GM13976 (cell line): ENCODE results near the gene RSPO3.

Experiments
- DNase-seq: peaks from one replicate; pipeline ENCODE4 v3.0.0; 2012; ENCODE audit warnings: low spot score
- in situ Hi-C: fragments of 300-500 bp; cut with MboI; formaldehyde crosslinking; loops from one replicate; pipeline ENCODE4 v1.12.0; 2022; ENCODE audit warnings: low sequenced_read_pairs, mixed read lengths, inconsistent platforms; ENCODE audit not compliant: unreplicated experiment
- TF ChIP-seq, protein P1 (sequence below): IDR thresholded peaks from 2 replicates; pipeline ENCODE4 v1.5.1; 2012; ENCODE audit warnings: borderline replicate concordance, mild to moderate bottlenecking; ENCODE audit not compliant: insufficient read depth; ENCODE audit errors: extremely low read depth, missing control alignments, control extremely low read depth

RSPO3 gene

DNA sequence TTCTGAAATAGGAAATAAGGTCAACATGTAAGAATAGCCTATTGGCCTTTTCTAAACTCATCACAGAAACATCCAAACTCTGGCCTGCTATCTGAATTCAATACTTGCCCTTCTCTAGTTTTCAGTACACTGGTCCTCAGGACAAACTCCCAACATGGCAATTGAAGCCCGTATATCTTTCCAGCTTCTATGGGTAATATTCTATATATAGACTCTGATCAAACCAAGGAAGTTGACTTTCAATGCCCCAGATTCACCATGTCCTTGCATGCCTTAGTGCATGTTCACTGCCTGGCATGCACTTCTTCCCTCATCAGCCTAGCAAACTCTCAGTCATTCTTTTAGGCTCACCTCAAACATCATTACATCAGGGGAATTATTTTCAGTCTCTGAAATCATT lies 73.2 kb downstream of the RSPO3 start:
- in situ Hi-C loops: no loop called here
- no peak for DNase-seq
- TF ChIP-seq, protein P1, sequence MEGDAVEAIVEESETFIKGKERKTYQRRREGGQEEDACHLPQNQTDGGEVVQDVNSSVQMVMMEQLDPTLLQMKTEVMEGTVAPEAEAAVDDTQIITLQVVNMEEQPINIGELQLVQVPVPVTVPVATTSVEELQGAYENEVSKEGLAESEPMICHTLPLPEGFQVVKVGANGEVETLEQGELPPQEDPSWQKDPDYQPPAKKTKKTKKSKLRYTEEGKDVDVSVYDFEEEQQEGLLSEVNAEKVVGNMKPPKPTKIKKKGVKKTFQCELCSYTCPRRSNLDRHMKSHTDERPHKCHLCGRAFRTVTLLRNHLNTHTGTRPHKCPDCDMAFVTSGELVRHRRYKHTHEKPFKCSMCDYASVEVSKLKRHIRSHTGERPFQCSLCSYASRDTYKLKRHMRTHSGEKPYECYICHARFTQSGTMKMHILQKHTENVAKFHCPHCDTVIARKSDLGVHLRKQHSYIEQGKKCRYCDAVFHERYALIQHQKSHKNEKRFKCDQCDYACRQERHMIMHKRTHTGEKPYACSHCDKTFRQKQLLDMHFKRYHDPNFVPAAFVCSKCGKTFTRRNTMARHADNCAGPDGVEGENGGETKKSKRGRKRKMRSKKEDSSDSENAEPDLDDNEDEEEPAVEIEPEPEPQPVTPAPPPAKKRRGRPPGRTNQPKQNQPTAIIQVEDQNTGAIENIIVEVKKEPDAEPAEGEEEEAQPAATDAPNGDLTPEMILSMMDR: no peak

DNA sequence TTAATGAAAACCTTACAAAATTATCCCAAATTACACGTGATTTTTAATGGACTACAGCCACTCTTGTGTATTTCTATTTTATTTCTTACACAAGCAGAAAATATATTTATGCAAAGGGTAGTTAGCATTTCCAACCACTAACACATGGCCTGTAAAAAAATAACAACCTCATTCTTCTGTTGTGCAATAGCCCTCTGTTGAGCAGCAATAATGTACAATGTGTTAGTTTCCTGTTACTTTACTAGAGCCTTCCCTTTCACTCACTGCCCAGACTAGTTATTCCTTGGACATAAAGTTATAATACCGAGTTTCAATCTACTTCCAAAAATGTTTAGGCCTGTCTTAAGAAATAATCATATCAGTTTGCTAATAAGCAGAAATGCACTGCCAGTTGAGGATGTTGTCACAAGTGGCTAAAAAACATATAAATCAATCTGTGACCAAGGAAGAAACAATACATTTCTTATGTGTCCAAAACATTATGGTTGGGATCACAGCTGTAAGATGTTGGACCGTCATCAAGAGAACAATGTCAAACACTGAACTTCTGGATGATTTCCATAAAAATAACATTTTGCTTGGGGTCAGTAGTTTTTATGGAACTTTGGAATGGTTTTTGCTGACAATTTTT lies 74.6 kb downstream of the RSPO3 start:
- in situ Hi-C loops: no loop called here
- TF ChIP-seq, protein P1: no peak
- DNase-seq: no peak

DNA sequence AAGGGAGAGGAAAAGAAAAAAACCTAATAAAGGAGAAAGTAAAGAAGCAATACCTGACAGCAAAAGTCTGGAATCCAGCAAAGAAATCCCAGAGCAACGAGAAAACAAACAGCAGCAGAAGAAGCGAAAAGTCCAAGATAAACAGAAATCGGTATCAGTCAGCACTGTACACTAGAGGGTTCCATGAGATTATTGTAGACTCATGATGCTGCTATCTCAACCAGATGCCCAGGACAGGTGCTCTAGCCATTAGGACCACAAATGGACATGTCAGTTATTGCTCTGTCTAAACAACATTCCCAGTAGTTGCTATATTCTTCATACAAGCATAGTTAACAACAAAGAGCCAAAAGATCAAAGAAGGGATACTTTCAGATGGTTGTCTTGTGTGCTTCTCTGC lies 77.4 kb downstream of the RSPO3 start:
- in situ Hi-C loops: no loop called here
- no peak for DNase-seq
- TF ChIP-seq, protein P1: no peak

DNA sequence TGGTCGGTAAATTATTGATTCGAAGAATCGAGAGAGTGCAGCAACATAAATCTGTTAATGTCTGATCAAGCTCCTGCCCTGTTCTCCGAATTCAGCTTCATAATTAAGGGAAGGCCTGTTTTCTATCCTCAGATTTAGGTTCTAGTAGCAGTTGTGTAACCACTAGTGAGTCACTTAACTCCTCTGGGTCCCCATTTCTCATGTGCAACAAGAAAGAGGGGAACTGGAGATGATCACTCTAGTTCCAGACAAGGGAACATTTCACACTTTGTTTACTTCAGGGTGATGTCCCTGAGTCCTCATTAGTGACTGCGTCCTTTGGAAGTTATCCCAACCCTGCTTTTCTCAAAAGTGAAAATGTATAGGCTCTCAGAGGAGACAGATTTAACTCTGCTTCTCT lies 80.1 kb downstream of the RSPO3 start:
- in situ Hi-C loops: no loop called here
- TF ChIP-seq, protein P1: no peak
- DNase-seq: no peak

DNA sequence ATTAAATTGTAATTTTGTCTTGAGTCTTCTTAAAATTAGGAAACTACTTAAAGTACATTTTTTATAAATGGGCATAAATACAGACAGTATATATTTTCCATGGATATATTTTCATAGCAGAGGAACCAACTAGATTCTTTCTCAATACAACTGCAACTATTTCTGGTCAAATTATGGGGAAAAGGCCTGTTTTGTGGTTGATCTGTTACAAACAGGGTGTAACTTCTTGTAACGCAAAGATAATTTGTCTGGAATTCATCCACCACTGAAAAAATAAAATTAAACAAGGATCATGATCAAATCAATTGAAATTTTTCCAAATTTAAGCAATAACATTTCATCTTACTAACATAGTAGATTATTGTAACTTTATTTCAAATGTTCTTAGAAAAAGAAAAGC lies 81.0 kb downstream of the RSPO3 start:
- TF ChIP-seq, protein P1: no peak
- DNase-seq: no peak
- in situ Hi-C loops: no loop called here

DNA sequence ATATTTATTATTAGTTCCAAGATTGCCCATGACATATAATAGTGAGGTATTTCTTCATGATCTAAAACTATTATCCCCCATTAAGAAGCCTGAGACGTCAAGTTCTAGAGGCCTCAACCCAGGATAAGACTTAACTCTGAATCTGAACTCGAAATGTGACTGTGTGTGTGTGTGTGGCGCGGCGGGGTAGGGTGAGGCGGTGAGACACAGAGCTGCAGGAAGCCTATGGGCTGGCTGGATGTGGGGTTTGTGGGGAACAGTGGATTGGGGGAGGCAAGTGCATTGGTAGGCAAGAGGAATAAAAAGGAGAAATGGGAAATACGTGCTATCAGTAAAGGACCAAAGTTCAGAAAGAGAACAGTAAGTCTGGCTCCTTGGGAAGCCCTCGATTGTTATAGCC lies 81.6 kb downstream of the RSPO3 start:
- TF ChIP-seq, protein P1: no peak
- no peak for DNase-seq
- in situ Hi-C loops: no loop called here
